IMR-90 (cell line): Measurements from ENCODE around the gene PLB1. TPM values are rescaled to one million over a fixed set of nuclear protein-coding genes. Genes with fewer than 3 reads are reported as not detected.

Experiments
- ATAC-seq: fragments of 200-7000 bp; cut with Tn5 transposase; 2 replicates; pipeline ENCODE4 v1.9.1; 2020; ENCODE audit warnings: low read depth, mild to moderate bottlenecking, moderate library complexity
- BruUV-seq: library from RNA; stranded (reverse); fragments of 400-500 nt; replicated peaks from 2 replicates; lab custom pipeline; 2021; lab: Mats Ljungman, UMichigan
- CTCF ChIA-PET: fragments of 300-600 bp; formaldehyde crosslinking; extraction: SDS; loops from one replicate; lab custom pipeline; 2021; ENCODE audit warnings: antibody characterized with exemption; lab: Yijun Ruan, JAX
- POLR2A ChIA-PET: fragments of 300-600 bp; sonication (Branson Sonifier 250); formaldehyde crosslinking; loops from one replicate; lab custom pipeline; 2022; ENCODE audit warnings: antibody characterized with exemption; ENCODE audit not compliant: unreplicated experiment; lab: Charles Lee
- DNase-seq: peaks from one replicate; pipeline ENCODE4 v3.0.0; 2013
- H2AFZ ChIP-seq: replicated peaks from 2 replicates; pipeline ENCODE3; 2013; ENCODE audit warnings: low read length, mild to moderate bottlenecking; ENCODE audit not compliant: poor library complexity
- H2AK5ac ChIP-seq: 2 replicates; pipeline ENCODE4 v1.6.1; 2013; ENCODE audit warnings: low read depth, low read length, inconsistent platforms
- H2AK9ac ChIP-seq: replicated peaks from 2 replicates; pipeline ENCODE3; 2013; ENCODE audit warnings: mild to moderate bottlenecking, low read depth, low read length, moderate library complexity; ENCODE audit not compliant: poor library complexity
- H2BK120ac ChIP-seq: 2 replicates; pipeline ENCODE4 v1.6.1; 2013; ENCODE audit warnings: low read depth, low read length, inconsistent platforms
- H2BK15ac ChIP-seq: 3 replicates; pipeline ENCODE4 v1.6.1; 2013; ENCODE audit warnings: low read depth, low read length, inconsistent platforms
- H2BK20ac ChIP-seq: 2 replicates; pipeline ENCODE4 v1.6.1; 2013; ENCODE audit warnings: low read depth, mild to moderate bottlenecking, inconsistent platforms, low read length, moderate library complexity
- H2BK5ac ChIP-seq: 2 replicates; pipeline ENCODE4 v1.6.1; 2013; ENCODE audit warnings: mild to moderate bottlenecking, low read depth, low read length, inconsistent platforms; ENCODE audit not compliant: poor library complexity, severe bottlenecking
- H3K14ac ChIP-seq: replicated peaks from 2 replicates; pipeline ENCODE4 v1.6.1; 2013; ENCODE audit warnings: low read depth, low read length, inconsistent platforms
- H3K18ac ChIP-seq: 2 replicates; pipeline ENCODE4 v1.6.1; 2013; ENCODE audit warnings: low read depth, low read length, control low read depth
- H3K23ac ChIP-seq: 2 replicates; pipeline ENCODE4 v1.6.1; 2013; ENCODE audit warnings: low read depth, low read length, inconsistent platforms
- H3K27ac ChIP-seq: 2 replicates; pipeline ENCODE4 v1.5.1; 2013; ENCODE audit warnings: mild to moderate bottlenecking, control low read depth, low read length; ENCODE audit not compliant: insufficient read depth
- H3K27me3 ChIP-seq: 2 replicates; pipeline ENCODE4 v1.6.1; 2013; ENCODE audit warnings: low read length; ENCODE audit not compliant: control insufficient read depth, insufficient read depth
- H3K36me3 ChIP-seq: 2 replicates; pipeline ENCODE4 v1.6.1; 2013; ENCODE audit warnings: low read length, mixed read lengths; ENCODE audit not compliant: control insufficient read depth, insufficient read depth
- H3K4ac ChIP-seq: 2 replicates; pipeline ENCODE4 v1.6.1; 2013; ENCODE audit warnings: low read depth, low read length, inconsistent platforms
- H3K4me1 ChIP-seq: 2 replicates; pipeline ENCODE4 v1.6.1; 2013; ENCODE audit warnings: low read length, mixed read lengths; ENCODE audit not compliant: control insufficient read depth, insufficient read depth
- H3K4me2 ChIP-seq: 2 replicates; pipeline ENCODE4 v1.6.1; 2013; ENCODE audit warnings: low read depth, mild to moderate bottlenecking, control low read depth, low read length, moderate library complexity
- H3K4me3 ChIP-seq: 2 replicates; pipeline ENCODE4 v1.5.1; 2013; ENCODE audit warnings: low read depth, mild to moderate bottlenecking, control low read depth, low read length, moderate library complexity; ENCODE audit not compliant: insufficient read depth
- H3K56ac ChIP-seq: 2 replicates; pipeline ENCODE4 v1.6.1; 2013; ENCODE audit warnings: low read length, inconsistent platforms; ENCODE audit not compliant: insufficient read depth; ENCODE audit errors: extremely low read depth
- H3K79me1 ChIP-seq, 2 experiments: 2 replicates each; pipeline ENCODE4 v1.6.1; 2013; ENCODE audit warnings: low read length in 2 of 2, inconsistent platforms in 1 of 2, low read depth in 1 of 2
- H3K9ac ChIP-seq: 2 replicates; pipeline ENCODE4 v1.6.1; 2013; ENCODE audit warnings: low read depth, low read length, control low read depth
- H3K9me1 ChIP-seq: 2 replicates; pipeline ENCODE4 v1.6.1; 2013; ENCODE audit warnings: low read length, inconsistent platforms; ENCODE audit not compliant: insufficient read depth
- H3K9me3 ChIP-seq: 2 replicates; pipeline ENCODE4 v1.6.1; 2013; ENCODE audit warnings: low read length; ENCODE audit not compliant: control insufficient read depth, insufficient read depth
- H4K20me1 ChIP-seq: 2 replicates; pipeline ENCODE4 v1.6.1; 2013; ENCODE audit warnings: low read length, inconsistent platforms; ENCODE audit not compliant: insufficient read depth
- H4K5ac ChIP-seq: 2 replicates; pipeline ENCODE4 v1.6.1; 2013; ENCODE audit warnings: mild to moderate bottlenecking, low read depth, low read length, control low read depth
- H4K8ac ChIP-seq, 2 experiments: 2 replicates each; pipeline ENCODE4 v1.6.1; 2013; ENCODE audit warnings: low read depth in 2 of 2, low read length in 2 of 2, control low read depth in 1 of 2, inconsistent platforms in 1 of 2
- H4K91ac ChIP-seq: 2 replicates; pipeline ENCODE4 v1.6.1; 2013; ENCODE audit warnings: low read depth, low read length, inconsistent platforms; ENCODE audit not compliant: insufficient read depth
- BHLHE40 ChIP-seq: fragments of 150-350 bp; IDR thresholded peaks from 2 replicates; pipeline ENCODE4 v1.6.1; 2016; ENCODE audit warnings: mild to moderate bottlenecking, low read depth, low read length
- CEBPB ChIP-seq: IDR thresholded peaks from 2 replicates; pipeline ENCODE4 v1.6.1; 2012; ENCODE audit warnings: low read depth, low read length, improper control_type of control experiment
- CHD1 ChIP-seq: IDR thresholded peaks from 2 replicates; pipeline ENCODE4 v1.6.1; 2012; ENCODE audit warnings: low read depth, low read length, improper control_type of control experiment
- CTCF ChIP-seq: conservative IDR thresholded peaks from 2 replicates; pipeline ENCODE4 v1.5.1; 2012; ENCODE audit warnings: mild to moderate bottlenecking, low read depth, low read length, improper control_type of control experiment
- ELK1 ChIP-seq: fragments of 150-350 bp; IDR thresholded peaks from 2 replicates; pipeline ENCODE4 v1.6.1; 2016; ENCODE audit warnings: low read depth, mild to moderate bottlenecking, low read length, moderate library complexity, borderline replicate concordance
- NFE2L2 ChIP-seq: fragments of 150-350 bp; IDR thresholded peaks from 2 replicates; pipeline ENCODE4 v1.6.1; 2016; ENCODE audit warnings: low read depth, mild to moderate bottlenecking, low read length
- POLR2A ChIP-seq: IDR thresholded peaks from 2 replicates; pipeline ENCODE4 v1.6.1; 2012; ENCODE audit warnings: mild to moderate bottlenecking, low read depth, low read length
- RCOR1 ChIP-seq: IDR thresholded peaks from 2 replicates; pipeline ENCODE4 v1.6.1; 2012; ENCODE audit warnings: mild to moderate bottlenecking, low read length, improper control_type of control experiment; ENCODE audit not compliant: insufficient replicate concordance
- RFX5 ChIP-seq: IDR thresholded peaks from 2 replicates; pipeline ENCODE4 v1.8.0; 2012; ENCODE audit warnings: low read depth, mild to moderate bottlenecking, low read length, moderate library complexity
- SMC3 ChIP-seq: fragments of 150-350 bp; IDR thresholded peaks from 2 replicates; pipeline ENCODE4 v1.6.1; 2016; ENCODE audit warnings: low read depth, mild to moderate bottlenecking, antibody characterized with exemption, low read length, moderate library complexity
- WGBS, 2 experiments: methylation state at CpG; one replicate each; pipeline versions ENCODE4 v1.1.5 to v1.1.7; 2013; ENCODE audit warnings: missing lambda C conversion rate in 2 of 2; ENCODE audit not compliant: insufficient read length in 1 of 2; ENCODE audit errors: extremely low coverage in 2 of 2; 5-methylcytosine and 5-hydroxymethylcytosine counted together
- dilution Hi-C: fragments of 300-500 bp; cut with HindIII; formaldehyde crosslinking; loops from one replicate; pipeline ENCODE4 v1.14.3; 2018; ENCODE audit warnings: low sequenced_read_pairs; ENCODE audit not compliant: unreplicated experiment
- in situ Hi-C: fragments of 300-500 bp; cut with MboI; formaldehyde crosslinking; loops from 3 replicates; pipeline ENCODE4 v1.14.3; 2019; ENCODE audit warnings: low sequenced_read_pairs, inconsistent platforms, mixed read lengths
- intact Hi-C: fragments of 100-400 bp; cut with micrococcal nuclease; formaldehyde crosslinking; loops from 2 replicates; pipeline ENCODE4 v1.10.0; 2022
- polyA plus RNA-seq, 3 experiments: library from polyadenylated mRNA; depleted of rRNA; stranded (reverse); fragments of >200 nt; gene quantifications; 2 replicates each; pipeline ENCODE4 v1.2.3, GENCODE V29; 2012; ENCODE audit warnings: low replicate concordance in 1 of 3
- total RNA-seq: library from RNA; depleted of rRNA; stranded (reverse); fragments of >200 nt; gene quantifications from 2 replicates; pipeline ENCODE4 v1.2.3, GENCODE V29; 2012
- TF ChIP-seq, protein P1 (sequence below): fragments of 150-350 bp; IDR thresholded peaks from 2 replicates; pipeline ENCODE4 v1.6.1; 2017; ENCODE audit warnings: mild to moderate bottlenecking, antibody characterized with exemption, low read length, low read depth

Gene PLB1
- total and polyA plus RNA-seq, 2 of the 4 experiments (the other 2 are of a cell fraction), result 0.74 to 0.90 TPM

- no TSS peak for BruUV-seq
- peaks cover 20% of the 10 kb centered on the region for H3K4me1 ChIP-seq
Measured at GRCh38 chr2:28668106-28668814, 172.4 kb downstream of the PLB1 start.

More at GRCh38 chr2:28668106-28668814, 172.4 kb downstream of the PLB1 start:
- Histone ChIP-seq H3K36me3 (no peaks in the 10 kb centered on the region), H4K20me1 (no peaks in the 10 kb centered on the region), H2AK5ac (no peak overlapping the region; the same call in 1 of the 2 replicates), H2BK5ac (no peak overlapping the region), H2BK120ac (no peak overlapping the region), H3K4ac (no peak overlapping the region; the same call in 1 of the 2 replicates), H3K4me3 (no peak overlapping the region), H3K14ac (no peak overlapping the region), H3K9me1 (peaks cover 9% of the 10 kb centered on the region), H3K23ac (no peak overlapping the region), H3K27me3 (no peaks in the 10 kb centered on the region), H2AK9ac (no peak overlapping the region), H3K27ac (no peak overlapping the region), H2BK15ac (no peak overlapping the region), H4K91ac (peak overlapping the region; percentile 24; the same call in 1 of the 2 replicates), H3K9me3 (0 out of 2 replicates have a peak, but pooled peaks cover 3% of the 10 kb centered on the region), H3K18ac (no peak overlapping the region), H3K9ac (no peak overlapping the region), H4K5ac (no peak overlapping the region), H2AFZ (no peak overlapping the region), H3K79me1 (peaks cover 0 to 7% of the 10 kb centered on the region in 2 experiments; a peak in 1 of 4 replicates), H2BK20ac (no peak overlapping the region), H3K4me2 (no peak overlapping the region), H4K8ac (no peak overlapping the region), H3K56ac (no peak overlapping the region)
- TF ChIP-seq POLR2A (no peak), NFE2L2 (no peak), CTCF (no peak), CEBPB (no peak), ELK1 (no peak), RCOR1 (no peak), BHLHE40 (no peak), CHD1 (no peak), RFX5 (no peak), SMC3 (no peak)
- TF ChIP-seq, protein P1, sequence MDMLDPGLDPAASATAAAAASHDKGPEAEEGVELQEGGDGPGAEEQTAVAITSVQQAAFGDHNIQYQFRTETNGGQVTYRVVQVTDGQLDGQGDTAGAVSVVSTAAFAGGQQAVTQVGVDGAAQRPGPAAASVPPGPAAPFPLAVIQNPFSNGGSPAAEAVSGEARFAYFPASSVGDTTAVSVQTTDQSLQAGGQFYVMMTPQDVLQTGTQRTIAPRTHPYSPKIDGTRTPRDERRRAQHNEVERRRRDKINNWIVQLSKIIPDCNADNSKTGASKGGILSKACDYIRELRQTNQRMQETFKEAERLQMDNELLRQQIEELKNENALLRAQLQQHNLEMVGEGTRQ, result no peak
- WGBS, 2 experiments, result no CpG with 5 or more reads among the region's 5 CpGs
- ATAC-seq (no peak), DNase-seq (no peak)
- POLR2A ChIA-PET, result no interaction called here
- in situ Hi-C loops (no loop called here), intact Hi-C loops (loop anchor here (10.0 kb wide), 1 partner anchor 227 kb away; the partner anchor contains the start of gene WDR43), dilution Hi-C loops (no loop called here)
- CTCF ChIA-PET, result no interaction called here
